Astrocyte (in vitro differentiated cells and primary cell): Measurements from ENCODE around the gene TRIM4. TPM values are rescaled to one million over a fixed set of nuclear protein-coding genes. Genes with fewer than 3 reads are reported as not detected.
"Not testable (repeated sequence)": the region's sequence is repeated elsewhere in the genome, so short reads cannot be mapped to it uniquely, and the experiment has no call there.

Experiments
- DNase-seq: peaks from one replicate; pipeline ENCODE4 v3.0.0-alpha.2; 2010; ENCODE audit warnings: low read depth
- FAIRE-seq: peaks from 2 replicates; lab custom pipeline; 2011; peaks lifted over from hg19 to GRCh38; lab: Jason Lieb, UNC
- H2AFZ ChIP-seq: 2 replicates; pipeline ENCODE4 v1.6.0; 2012; ENCODE audit warnings: low read depth, low read length, inconsistent platforms
- H3K27ac ChIP-seq: 2 replicates; pipeline ENCODE4 v1.5.1; 2011; ENCODE audit warnings: low read depth, low read length, inconsistent platforms
- H3K27me3 ChIP-seq: 2 replicates; pipeline ENCODE4 v1.6.0; 2011; ENCODE audit warnings: low read length, inconsistent platforms; ENCODE audit not compliant: insufficient read depth
- H3K36me3 ChIP-seq: 2 replicates; pipeline ENCODE4 v1.5.1; 2011; ENCODE audit warnings: low read length, inconsistent platforms; ENCODE audit not compliant: insufficient read depth
- H3K4me1 ChIP-seq: 2 replicates; pipeline ENCODE4 v1.5.1; 2011; ENCODE audit warnings: low read length, inconsistent platforms; ENCODE audit not compliant: insufficient read depth
- H3K4me2 ChIP-seq: 2 replicates; pipeline ENCODE4 v1.6.0; 2012; ENCODE audit warnings: low read length, inconsistent platforms
- H3K4me3 ChIP-seq: 2 replicates; pipeline ENCODE4 v1.5.1; 2011; ENCODE audit warnings: low read depth, mild to moderate bottlenecking, low read length, inconsistent platforms; ENCODE audit not compliant: insufficient read depth
- H3K79me2 ChIP-seq: 2 replicates; pipeline ENCODE4 v1.6.0; 2012; ENCODE audit warnings: mild to moderate bottlenecking, low read length, inconsistent platforms; ENCODE audit not compliant: insufficient read depth
- H3K9ac ChIP-seq: 2 replicates; pipeline ENCODE4 v1.6.0; 2012; ENCODE audit warnings: mild to moderate bottlenecking, low read length, inconsistent platforms
- H3K9me3 ChIP-seq: 2 replicates; pipeline ENCODE4 v1.5.1; 2012; ENCODE audit warnings: low read depth, mild to moderate bottlenecking, low read length, inconsistent platforms; ENCODE audit not compliant: insufficient read depth
- H4K20me1 ChIP-seq: 2 replicates; pipeline ENCODE4 v1.6.0; 2012; ENCODE audit warnings: low read length, inconsistent platforms; ENCODE audit not compliant: insufficient read depth
- H3K27ac Mint-ChIP-seq: one replicate; pipeline ENCODE4 v1.8.0; 2021; ENCODE audit warnings: mild to moderate bottlenecking, mixed read lengths; ENCODE audit not compliant: unreplicated experiment
- H3K27me3 Mint-ChIP-seq: one replicate; pipeline ENCODE4 v1.8.0; 2021; ENCODE audit warnings: low read depth, mixed read lengths; ENCODE audit not compliant: unreplicated experiment
- H3K36me3 Mint-ChIP-seq: one replicate; pipeline ENCODE4 v1.8.0; 2021; ENCODE audit warnings: low read depth, mixed read lengths; ENCODE audit not compliant: unreplicated experiment
- H3K4me1 Mint-ChIP-seq: one replicate; pipeline ENCODE4 v1.8.0; 2021; ENCODE audit warnings: low read depth, mixed read lengths; ENCODE audit not compliant: unreplicated experiment
- H3K4me3 Mint-ChIP-seq: one replicate; pipeline ENCODE4 v1.8.0; 2021; ENCODE audit warnings: mild to moderate bottlenecking, moderate library complexity, mixed read lengths; ENCODE audit not compliant: unreplicated experiment
- H3K9me3 Mint-ChIP-seq: one replicate; pipeline ENCODE4 v1.8.0; 2021; ENCODE audit warnings: mild to moderate bottlenecking, mixed read lengths; ENCODE audit not compliant: unreplicated experiment
- CTCF ChIP-seq: IDR thresholded peaks from 2 replicates; pipeline ENCODE4 v1.5.1; 2011; ENCODE audit warnings: low read depth, mild to moderate bottlenecking, inconsistent platforms, low read length, moderate library complexity; ENCODE audit not compliant: insufficient read depth
- EZH2 ChIP-seq: IDR thresholded peaks from 2 replicates; pipeline ENCODE4 v1.6.1; 2012; ENCODE audit warnings: mild to moderate bottlenecking, low read length, inconsistent platforms; ENCODE audit not compliant: insufficient read depth
- total RNA-seq: library from RNA; stranded (reverse); gene quantifications from 2 replicates; pipeline ENCODE4 v1.2.1, GENCODE V29; 2021

Gene TRIM4
- total RNA-seq, 1 donor from 2014 or later, result 4.6 TPM

DNA sequence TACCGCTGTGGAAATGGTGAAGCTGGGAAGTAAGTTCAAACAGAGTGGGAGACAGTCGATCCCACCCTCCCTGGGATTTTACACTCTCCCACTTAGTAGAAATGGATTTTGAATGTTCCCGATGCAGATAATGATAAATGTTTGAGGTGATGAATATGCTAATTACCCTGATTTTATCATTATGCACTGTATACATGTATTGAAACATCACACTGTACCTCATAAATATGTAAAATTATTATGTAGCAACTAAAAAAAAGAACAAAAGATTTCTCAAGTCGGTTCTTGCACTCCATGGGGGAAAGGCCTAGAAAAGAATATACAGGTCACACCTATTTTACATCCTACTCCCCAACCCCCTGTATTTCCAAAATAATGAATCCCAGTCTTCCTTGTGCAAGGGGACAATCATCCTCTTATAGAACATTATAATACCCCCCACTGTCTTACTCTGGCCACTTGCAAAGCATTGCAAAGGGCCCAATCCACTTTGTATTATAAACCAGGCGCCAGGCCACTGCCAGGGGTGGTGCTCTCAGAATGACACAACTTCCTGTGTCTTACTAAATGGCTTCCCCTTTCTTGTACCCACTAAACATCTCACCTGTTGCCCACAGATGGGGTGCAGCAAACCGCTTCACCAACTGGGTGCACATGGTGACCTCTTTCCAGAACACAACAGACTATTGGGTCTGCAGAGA is 21.9 kb downstream of the TRIM4 start:
- Mint-ChIP-seq H3K36me3 (no peaks in the 10 kb centered on the region), H3K4me3 (no peak overlapping the region), H3K27ac (no peak overlapping the region), H3K4me1 (no peaks in the 10 kb centered on the region), H3K9me3 (peaks cover 3% of the 10 kb centered on the region), H3K27me3 (no peaks in the 10 kb centered on the region)
- Histone ChIP-seq H2AFZ (no peak overlapping the region), H3K79me2 (no peaks in the 10 kb centered on the region), H3K4me1 (no peaks in the 10 kb centered on the region), H4K20me1 (peaks cover 5% of the 10 kb centered on the region), H3K9me3 (no peaks in the 10 kb centered on the region), H3K36me3 (peaks cover 21% of the 10 kb centered on the region), H3K27me3 (no peaks in the 10 kb centered on the region), H3K27ac (no peak overlapping the region), H3K4me3 (no peak overlapping the region), H3K9ac (no peak overlapping the region), H3K4me2 (no peak overlapping the region)
- FAIRE-seq (no peak), DNase-seq (no peak)
- TF ChIP-seq EZH2, result no peak
- TF ChIP-seq CTCF, result no peak

- Histone ChIP-seq H2AFZ (no peak overlapping the region), H3K9me3 (no peaks in the 10 kb centered on the region), H4K20me1 (peaks cover 9% of the 10 kb centered on the region), H3K4me2 (no peak overlapping the region), H3K9ac (no peak overlapping the region), H3K36me3 (peaks cover 5% of the 10 kb centered on the region), H3K79me2 (no peaks in the 10 kb centered on the region), H3K27ac (no peak overlapping the region), H3K4me3 (no peak overlapping the region), H3K4me1 (no peaks in the 10 kb centered on the region), H3K27me3 (no peaks in the 10 kb centered on the region)
- TF ChIP-seq EZH2, result no peak
- TF ChIP-seq CTCF, result no peak
- DNase-seq, result no peak
- H3K9me3 Mint-ChIP-seq, result peaks cover 8% of the 10 kb centered on the region
- H3K36me3 Mint-ChIP-seq, result no peaks in the 10 kb centered on the region
- H3K27me3 Mint-ChIP-seq, result peaks cover 5% of the 10 kb centered on the region
- no peak for FAIRE-seq
- H3K4me1 Mint-ChIP-seq, result no peaks in the 10 kb centered on the region
- no peak overlapping the region for H3K4me3 Mint-ChIP-seq
- H3K27ac Mint-ChIP-seq, result no peak overlapping the region
These were observed 24.6 kb downstream of the TRIM4 start for GRCh38 chr7:99894738-99895137.

DNA sequence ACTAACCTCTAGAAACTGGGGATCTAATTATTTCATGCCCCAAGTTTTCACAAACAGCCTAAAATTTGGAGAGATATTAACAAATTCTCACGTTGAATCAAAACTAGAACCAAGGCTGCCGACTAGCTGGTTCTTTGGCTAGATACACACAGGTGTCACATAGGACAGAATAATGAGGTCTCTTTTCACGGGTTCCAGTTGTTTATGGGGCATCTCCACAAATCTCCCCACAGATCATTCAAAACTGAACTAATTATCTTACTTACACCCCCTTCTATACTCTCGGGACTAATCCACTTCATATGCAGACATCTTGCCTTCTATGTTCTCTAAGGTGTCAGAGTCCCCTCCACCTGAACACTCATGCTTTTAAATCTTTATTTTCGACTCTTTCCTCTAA is 26.1 kb downstream of the TRIM4 start:
- no peak overlapping the region for H3K27ac ChIP-seq
- H3K27ac Mint-ChIP-seq, result no peak overlapping the region
- H3K9me3 Mint-ChIP-seq, result peaks cover 13% of the 10 kb centered on the region
- TF ChIP-seq EZH2, result no peak
- no peak for TF ChIP-seq CTCF
- no peak overlapping the region for H3K4me2 ChIP-seq
- H3K36me3 Mint-ChIP-seq, result no peaks in the 10 kb centered on the region
- DNase-seq (no peak), FAIRE-seq (no peak)
- H3K27me3 ChIP-seq, result no peaks in the 10 kb centered on the region
- no peak overlapping the region for H2AFZ ChIP-seq
- peaks cover 4% of the 10 kb centered on the region for H4K20me1 ChIP-seq
- no peak overlapping the region for H3K4me3 Mint-ChIP-seq
- peaks cover 2% of the 10 kb centered on the region for H3K36me3 ChIP-seq
- H3K27me3 Mint-ChIP-seq, result peaks cover 5% of the 10 kb centered on the region
- no peak overlapping the region for H3K9ac ChIP-seq
- no peaks in the 10 kb centered on the region for H3K9me3 ChIP-seq
- no peaks in the 10 kb centered on the region for H3K4me1 ChIP-seq
- H3K79me2 ChIP-seq, result no peaks in the 10 kb centered on the region
- H3K4me1 Mint-ChIP-seq, result no peaks in the 10 kb centered on the region
- no peak overlapping the region for H3K4me3 ChIP-seq

DNA sequence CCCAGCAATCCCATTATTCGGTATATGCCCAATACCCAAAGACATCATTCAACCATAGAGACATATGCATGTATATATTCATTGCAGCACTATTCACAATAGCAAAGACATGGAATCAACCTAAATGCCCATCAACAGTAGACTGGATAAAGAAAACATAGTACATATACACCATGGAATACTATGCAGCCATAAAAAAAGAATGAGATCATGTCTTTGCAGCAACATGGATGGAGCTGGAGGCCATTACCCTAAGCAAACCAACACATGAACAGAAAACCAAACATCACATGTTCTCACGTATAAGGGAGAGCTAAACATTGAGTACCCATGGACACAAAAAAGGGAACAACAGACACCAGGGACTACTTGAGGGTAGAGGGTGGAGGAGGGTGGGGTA is 29.0 kb downstream of the TRIM4 start:
- not testable (repeated sequence) for H3K4me1 Mint-ChIP-seq, H3K4me2 ChIP-seq, H3K4me1 ChIP-seq, DNase-seq, H3K4me3 ChIP-seq, H3K27ac Mint-ChIP-seq, H3K79me2 ChIP-seq, H3K27me3 ChIP-seq, H3K27me3 Mint-ChIP-seq, H3K36me3 ChIP-seq, H3K9me3 ChIP-seq, H4K20me1 ChIP-seq, H2AFZ ChIP-seq, H3K36me3 Mint-ChIP-seq, FAIRE-seq, H3K9ac ChIP-seq, H3K27ac ChIP-seq, H3K9me3 Mint-ChIP-seq, H3K4me3 Mint-ChIP-seq
